ENCODE data around the gene DKKL1. TPM values are rescaled to one million over a fixed set of nuclear protein-coding genes. Genes with fewer than 3 reads are reported as not detected.

Gene DKKL1
- total and polyA plus RNA-seq, 2 experiments from 2014 or later = 2.2 to 6.0 TPM

DNA sequence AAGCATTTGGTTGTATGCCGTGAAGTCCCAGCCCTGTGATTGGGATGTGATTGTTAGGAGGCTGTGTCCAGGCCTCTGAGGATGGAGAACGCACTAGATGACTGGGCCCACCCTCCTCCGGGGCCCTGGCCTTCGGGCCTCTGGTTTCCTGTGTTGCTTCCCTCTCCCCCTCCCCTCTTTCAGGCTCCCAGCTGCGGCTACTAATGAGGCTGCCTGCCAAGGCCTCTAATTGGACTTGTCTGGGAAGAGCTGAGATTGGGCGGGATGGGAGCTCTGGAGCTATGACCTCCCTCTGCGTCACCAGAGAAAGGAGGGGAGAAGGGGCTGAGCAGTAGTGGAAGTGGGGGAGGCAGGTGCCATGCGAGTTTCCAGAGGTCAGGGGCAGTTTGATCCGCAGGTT, 49.7 kb downstream of the DKKL1 start:
- H3K4me1 ChIP-seq (ENCODE audit: insufficient read depth) = no peaks in the 10 kb centered on the region
- H3K9me3 ChIP-seq (ENCODE audit: low read depth) = no peaks in the 10 kb centered on the region
- no peak overlapping the region for H3K4me3 ChIP-seq
- H4K20me1 ChIP-seq (ENCODE audit: insufficient read depth, poor library complexity, severe bottlenecking) = no peaks in the 10 kb centered on the region
- WGBS (ENCODE audit: low lambda C conversion rate, missing lambda C conversion rate) = 52% methylated on average over 9 of the region's 9 CpGs
- H3K27me3 ChIP-seq = peaks cover 20% of the 10 kb centered on the region
- no peaks in the 10 kb centered on the region for H3K9me2 ChIP-seq (replicated peaks; ENCODE audit: insufficient read depth)
- H3K79me2 ChIP-seq = no peaks in the 10 kb centered on the region
- no peak overlapping the region for H2AFZ ChIP-seq
- DNase-seq (ENCODE audit: low spot score) = no peak
- no peak for TF ChIP-seq EZH2 (IDR thresholded peaks at IDR 0.05; ENCODE audit: borderline replicate concordance)
- no peak overlapping the region for H3K27ac ChIP-seq
- no peak overlapping the region for H3K4me2 ChIP-seq
- no peaks in the 10 kb centered on the region for H3K36me3 ChIP-seq (replicated peaks; ENCODE audit: insufficient read depth, low read depth)

DNA sequence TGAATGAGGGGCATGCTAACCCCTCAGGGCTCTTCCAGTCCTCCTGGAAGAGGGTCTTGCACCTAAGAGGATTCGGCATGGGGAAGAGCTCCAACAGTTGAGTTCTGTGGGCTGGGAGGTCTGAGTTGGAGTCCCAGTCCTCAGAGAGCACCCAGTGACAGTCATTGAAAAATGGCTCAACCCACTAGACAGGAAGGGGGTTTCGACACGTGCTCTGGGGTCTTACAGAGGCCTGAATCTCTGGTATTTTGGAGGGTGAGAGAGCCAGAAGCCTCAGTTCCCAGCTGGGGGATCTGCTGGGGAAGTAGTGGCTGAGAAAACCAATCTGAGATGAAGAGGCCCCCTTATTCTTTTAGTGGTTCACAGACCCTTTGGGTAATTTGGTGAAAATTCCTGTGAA, 50.6 kb downstream of the DKKL1 start:
- Histone ChIP-seq H3K4me1 (ENCODE audit: insufficient read depth) (no peaks in the 10 kb centered on the region), H4K20me1 (ENCODE audit: insufficient read depth, poor library complexity, severe bottlenecking) (no peaks in the 10 kb centered on the region), H3K36me3 (replicated peaks; ENCODE audit: insufficient read depth, low read depth) (no peaks in the 10 kb centered on the region), H3K27ac (no peak overlapping the region), H3K4me3 (no peak overlapping the region), H3K27me3 (peaks cover 29% of the 10 kb centered on the region), H3K4me2 (no peak overlapping the region), H3K9me2 (replicated peaks; ENCODE audit: insufficient read depth) (no peaks in the 10 kb centered on the region), H3K9me3 (ENCODE audit: low read depth) (no peaks in the 10 kb centered on the region), H2AFZ (no peak overlapping the region), H3K79me2 (no peaks in the 10 kb centered on the region)
- 87% methylated on average over 3 of the region's 3 CpGs for WGBS (ENCODE audit: low lambda C conversion rate, missing lambda C conversion rate)
- DNase-seq (ENCODE audit: low spot score) = no peak
- no peak for TF ChIP-seq EZH2 (IDR thresholded peaks at IDR 0.05; ENCODE audit: borderline replicate concordance)
- TF ChIP-seq, protein P1, sequence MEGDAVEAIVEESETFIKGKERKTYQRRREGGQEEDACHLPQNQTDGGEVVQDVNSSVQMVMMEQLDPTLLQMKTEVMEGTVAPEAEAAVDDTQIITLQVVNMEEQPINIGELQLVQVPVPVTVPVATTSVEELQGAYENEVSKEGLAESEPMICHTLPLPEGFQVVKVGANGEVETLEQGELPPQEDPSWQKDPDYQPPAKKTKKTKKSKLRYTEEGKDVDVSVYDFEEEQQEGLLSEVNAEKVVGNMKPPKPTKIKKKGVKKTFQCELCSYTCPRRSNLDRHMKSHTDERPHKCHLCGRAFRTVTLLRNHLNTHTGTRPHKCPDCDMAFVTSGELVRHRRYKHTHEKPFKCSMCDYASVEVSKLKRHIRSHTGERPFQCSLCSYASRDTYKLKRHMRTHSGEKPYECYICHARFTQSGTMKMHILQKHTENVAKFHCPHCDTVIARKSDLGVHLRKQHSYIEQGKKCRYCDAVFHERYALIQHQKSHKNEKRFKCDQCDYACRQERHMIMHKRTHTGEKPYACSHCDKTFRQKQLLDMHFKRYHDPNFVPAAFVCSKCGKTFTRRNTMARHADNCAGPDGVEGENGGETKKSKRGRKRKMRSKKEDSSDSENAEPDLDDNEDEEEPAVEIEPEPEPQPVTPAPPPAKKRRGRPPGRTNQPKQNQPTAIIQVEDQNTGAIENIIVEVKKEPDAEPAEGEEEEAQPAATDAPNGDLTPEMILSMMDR (IDR thresholded peaks at IDR 0.05; ENCODE audit: poor library complexity) = no peak
- TF ChIP-seq EZH2phosphoT487 (IDR thresholded peaks at IDR 0.05; ENCODE audit: low read depth, severe bottlenecking, unreplicated experiment) = no peak

DNA sequence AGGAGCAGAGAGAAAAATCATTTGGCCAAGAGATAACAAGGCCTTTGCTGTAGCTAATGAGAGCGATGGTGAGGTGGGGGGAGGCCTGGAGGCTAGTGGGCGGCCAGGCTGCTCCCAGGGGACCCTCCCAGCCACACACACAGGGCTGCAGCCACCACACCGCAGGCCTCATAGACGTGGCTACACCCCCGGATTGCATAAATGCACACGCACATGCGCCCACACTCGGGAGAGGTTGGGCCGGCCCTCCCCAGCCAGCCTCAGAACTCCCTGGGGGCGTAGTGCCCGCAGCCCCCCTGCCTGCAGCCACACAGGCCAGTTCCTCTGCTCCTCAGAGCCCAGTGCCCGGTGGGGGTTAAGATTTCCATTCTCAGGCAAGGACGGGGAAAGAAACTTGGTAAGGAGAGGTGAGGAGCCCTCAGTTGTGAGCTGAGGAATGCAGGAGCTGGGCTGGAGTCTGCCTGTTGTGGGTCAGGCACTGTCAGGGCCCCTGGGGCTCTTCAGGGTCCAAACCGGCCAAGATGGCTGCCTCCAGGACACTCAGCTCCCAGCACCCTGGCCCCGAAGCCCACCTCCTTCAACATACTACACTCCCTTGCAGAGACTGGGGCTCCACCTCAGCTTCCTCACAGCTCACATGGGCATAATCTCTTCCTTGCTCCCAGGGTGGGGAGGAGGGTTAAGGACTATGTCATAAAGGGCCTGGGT, 51.6 kb downstream of the DKKL1 start:
- no peaks in the 10 kb centered on the region for H3K36me3 ChIP-seq (replicated peaks; ENCODE audit: insufficient read depth, low read depth)
- H3K79me2 ChIP-seq = no peaks in the 10 kb centered on the region
- no peak overlapping the region for H3K27ac ChIP-seq
- no peak overlapping the region for H3K4me2 ChIP-seq
- H4K20me1 ChIP-seq (ENCODE audit: insufficient read depth, poor library complexity, severe bottlenecking) = no peaks in the 10 kb centered on the region
- H3K9me3 ChIP-seq (ENCODE audit: low read depth) = no peaks in the 10 kb centered on the region
- WGBS (ENCODE audit: low lambda C conversion rate, missing lambda C conversion rate) = 75% methylated on average over 15 of the region's 15 CpGs
- DNase-seq (ENCODE audit: low spot score) = no peak
- H3K9me2 ChIP-seq (replicated peaks; ENCODE audit: insufficient read depth) = no peaks in the 10 kb centered on the region
- no peak overlapping the region for H3K4me3 ChIP-seq
- TF ChIP-seq, protein P1 (IDR thresholded peaks at IDR 0.05; ENCODE audit: poor library complexity) = no peak
- TF ChIP-seq EZH2 (IDR thresholded peaks at IDR 0.05; ENCODE audit: borderline replicate concordance) (no peak), EZH2phosphoT487 (IDR thresholded peaks at IDR 0.05; ENCODE audit: low read depth, severe bottlenecking, unreplicated experiment) (no peak)
- H3K27me3 ChIP-seq = peaks cover 39% of the 10 kb centered on the region
- no peaks in the 10 kb centered on the region for H3K4me1 ChIP-seq (ENCODE audit: insufficient read depth)
- H2AFZ ChIP-seq = no peak overlapping the region

DNA sequence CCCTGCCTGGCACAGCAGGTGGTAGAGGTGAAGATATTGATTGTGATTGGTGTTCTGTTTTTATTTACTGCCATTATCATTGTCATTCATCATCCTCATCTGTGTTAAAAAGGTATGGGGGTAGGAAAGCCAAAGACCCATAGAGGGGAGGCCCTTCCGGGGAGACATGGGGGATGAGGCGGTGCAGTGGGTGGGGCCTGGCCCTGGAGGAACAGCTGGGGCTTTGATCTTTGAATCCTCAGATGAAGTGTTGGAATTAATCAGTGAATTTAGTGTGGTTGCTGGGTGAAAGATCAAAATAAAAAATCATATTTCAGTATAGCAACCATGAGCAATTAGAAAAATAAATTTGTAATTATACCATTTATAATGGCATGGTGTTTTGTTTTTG, 52.1 kb downstream of the DKKL1 start:
- Histone ChIP-seq H3K9me3 (ENCODE audit: low read depth) (no peaks in the 10 kb centered on the region), H3K79me2 (no peaks in the 10 kb centered on the region), H4K20me1 (ENCODE audit: insufficient read depth, poor library complexity, severe bottlenecking) (no peaks in the 10 kb centered on the region), H3K27ac (no peak overlapping the region), H2AFZ (no peak overlapping the region), H3K4me3 (no peak overlapping the region), H3K4me1 (ENCODE audit: insufficient read depth) (no peaks in the 10 kb centered on the region), H3K9me2 (replicated peaks; ENCODE audit: insufficient read depth) (no peaks in the 10 kb centered on the region), H3K36me3 (replicated peaks; ENCODE audit: insufficient read depth, low read depth) (no peaks in the 10 kb centered on the region), H3K27me3 (peaks cover 45% of the 10 kb centered on the region), H3K4me2 (no peak overlapping the region)
- no peak for DNase-seq (ENCODE audit: low spot score)
- TF ChIP-seq EZH2 (IDR thresholded peaks at IDR 0.05; ENCODE audit: borderline replicate concordance) (no peak), EZH2phosphoT487 (IDR thresholded peaks at IDR 0.05; ENCODE audit: low read depth, severe bottlenecking, unreplicated experiment) (no peak)
- TF ChIP-seq, protein P1 (IDR thresholded peaks at IDR 0.05; ENCODE audit: poor library complexity) = no peak
- WGBS (ENCODE audit: low lambda C conversion rate, missing lambda C conversion rate) = 94% methylated on average over 2 of the region's 2 CpGs
